H9 (cell line): ENCODE data around the gene ZFP36L1. TPM values are rescaled to one million over a fixed set of nuclear protein-coding genes. Genes with fewer than 3 reads are reported as not detected.

Experiments
- DNase-seq: peaks from one replicate; pipeline ENCODE4 v3.0.0-alpha.2; 2017
- H2AFZ ChIP-seq: one replicate; pipeline ENCODE4 v1.6.1; 2013; ENCODE audit warnings: mild to moderate bottlenecking, low read length, control low read depth, moderate library complexity
- H2AK5ac ChIP-seq: 2 replicates; pipeline ENCODE4 v1.6.1; 2013; ENCODE audit warnings: low read length, control low read depth, mixed read lengths; ENCODE audit not compliant: insufficient read length
- H2BK120ac ChIP-seq: one replicate; pipeline ENCODE4 v1.6.1; 2013; ENCODE audit warnings: low read depth, mild to moderate bottlenecking, low read length, control low read depth, inconsistent platforms; ENCODE audit not compliant: poor library complexity, severe bottlenecking
- H2BK12ac ChIP-seq: 2 replicates; pipeline ENCODE4 v1.6.1; 2013; ENCODE audit warnings: low read length, control low read depth, mixed read lengths, low read depth; ENCODE audit not compliant: insufficient read length
- H2BK15ac ChIP-seq: 2 replicates; pipeline ENCODE4 v1.6.1; 2013; ENCODE audit warnings: low read depth, low read length, control low read depth
- H2BK20ac ChIP-seq: one replicate; pipeline ENCODE4 v1.6.1; 2013; ENCODE audit warnings: low read depth, mild to moderate bottlenecking, low read length, control low read depth, inconsistent platforms; ENCODE audit not compliant: poor library complexity, severe bottlenecking
- H2BK5ac ChIP-seq: 2 replicates; pipeline ENCODE4 v1.6.1; 2013; ENCODE audit warnings: low read length, control low read depth, mixed read lengths; ENCODE audit not compliant: insufficient read length
- H3K14ac ChIP-seq: 2 replicates; pipeline ENCODE4 v1.6.1; 2013; ENCODE audit warnings: low read length, control low read depth; ENCODE audit not compliant: insufficient read depth
- H3K18ac ChIP-seq: 2 replicates; pipeline ENCODE4 v1.6.1; 2013; ENCODE audit warnings: low read depth, mild to moderate bottlenecking, mixed read lengths, low read length, control low read depth; ENCODE audit not compliant: insufficient read length
- H3K23ac ChIP-seq: 2 replicates; pipeline ENCODE4 v1.6.1; 2013; ENCODE audit warnings: low read length, control low read depth, mixed read lengths, low read depth; ENCODE audit not compliant: insufficient read length
- H3K23me2 ChIP-seq: 2 replicates; pipeline ENCODE4 v1.6.1; 2013; ENCODE audit warnings: low read depth, mild to moderate bottlenecking, mixed read lengths, low read length, control low read depth; ENCODE audit not compliant: insufficient read length, poor library complexity, severe bottlenecking
- H3K27ac ChIP-seq: 2 replicates; pipeline ENCODE4 v1.5.1; 2013; ENCODE audit warnings: low read length, control low read depth, mixed read lengths, low read depth; ENCODE audit not compliant: insufficient read length
- H3K27me3 ChIP-seq: 2 replicates; pipeline ENCODE4 v1.6.1; 2013; ENCODE audit warnings: low read length, control low read depth, inconsistent platforms; ENCODE audit not compliant: insufficient read depth
- H3K4ac ChIP-seq: 2 replicates; pipeline ENCODE4 v1.6.1; 2013; ENCODE audit warnings: low read depth, mild to moderate bottlenecking, control low read depth, inconsistent platforms, low read length, moderate library complexity
- H3K4me1 ChIP-seq: 2 replicates; pipeline ENCODE4 v1.6.1; 2013; ENCODE audit warnings: low read length, control low read depth, inconsistent platforms; ENCODE audit not compliant: insufficient read depth
- H3K4me2 ChIP-seq: 2 replicates; pipeline ENCODE4 v1.6.1; 2013; ENCODE audit warnings: low read length, control low read depth, mixed read lengths; ENCODE audit not compliant: insufficient read length, insufficient read depth
- H3K56ac ChIP-seq: 2 replicates; pipeline ENCODE4 v1.6.1; 2013; ENCODE audit warnings: low read depth, mild to moderate bottlenecking, mixed read lengths, low read length, control low read depth; ENCODE audit not compliant: insufficient read length
- H3K79me1 ChIP-seq: 2 replicates; pipeline ENCODE4 v1.6.1; 2013; ENCODE audit warnings: low read depth, mild to moderate bottlenecking, moderate library complexity, low read length, control low read depth, inconsistent platforms; ENCODE audit not compliant: insufficient read depth, poor library complexity, severe bottlenecking
- H3K79me2 ChIP-seq: 2 replicates; pipeline ENCODE4 v1.6.1; 2013; ENCODE audit warnings: low read length, control low read depth, inconsistent platforms; ENCODE audit not compliant: insufficient read depth
- H3K9ac ChIP-seq: 2 replicates; pipeline ENCODE4 v1.6.1; 2013; ENCODE audit warnings: low read length, control low read depth, mixed read lengths; ENCODE audit not compliant: insufficient read length; ENCODE audit errors: extremely low read depth
- H3K9me3 ChIP-seq: one replicate; pipeline ENCODE4 v1.6.1; 2013; ENCODE audit warnings: low read depth, low read length, inconsistent platforms; ENCODE audit not compliant: control insufficient read depth
- H3T11ph ChIP-seq: one replicate; pipeline ENCODE4 v1.6.1; 2013; ENCODE audit warnings: mild to moderate bottlenecking, low read length, control low read depth, inconsistent platforms
- H4K20me1 ChIP-seq: one replicate; pipeline ENCODE4 v1.6.1; 2013; ENCODE audit not compliant: control insufficient read depth, insufficient read length, insufficient read depth
- H4K5ac ChIP-seq: 2 replicates; pipeline ENCODE4 v1.6.1; 2013; ENCODE audit warnings: low read depth, mild to moderate bottlenecking, mixed read lengths, low read length, control low read depth; ENCODE audit not compliant: insufficient read length
- H4K8ac ChIP-seq: replicated peaks from 2 replicates; pipeline ENCODE4 v1.6.1; 2013; ENCODE audit warnings: low read length, control low read depth, mixed read lengths, low read depth; ENCODE audit not compliant: insufficient read length
- H4K91ac ChIP-seq: 2 replicates; pipeline ENCODE4 v1.6.1; 2013; ENCODE audit warnings: low read depth, mild to moderate bottlenecking, moderate library complexity, mixed read lengths, low read length, control low read depth; ENCODE audit not compliant: insufficient read length
- H3K27ac Mint-ChIP-seq, 3 experiments: 2 replicates in 2 of 3; 3 replicates in 1 of 3; pipeline ENCODE4 v1.8.0; 2020 to 2021; ENCODE audit warnings: mixed read lengths in 3 of 3, mild to moderate bottlenecking in 1 of 3, moderate library complexity in 1 of 3
- H3K27me3 Mint-ChIP-seq: 2 replicates; pipeline ENCODE4 v1.8.0; 2021; ENCODE audit warnings: low read depth, mild to moderate bottlenecking, moderate library complexity, mixed read lengths
- H3K36me3 Mint-ChIP-seq, 3 experiments: 2 replicates in 2 of 3; 3 replicates in 1 of 3; pipeline ENCODE4 v1.8.0; 2020 to 2021; ENCODE audit warnings: low read depth in 3 of 3, mixed read lengths in 3 of 3; ENCODE audit not compliant: insufficient read depth in 1 of 3
- H3K4me1 Mint-ChIP-seq, 2 experiments: 2 replicates each; pipeline ENCODE4 v1.8.0; 2020; ENCODE audit warnings: mixed read lengths in 2 of 2
- H3K4me3 Mint-ChIP-seq, 2 experiments: 2 replicates in 1 of 2; 3 replicates in 1 of 2; pipeline ENCODE4 v1.8.0; 2020 to 2021; ENCODE audit warnings: mild to moderate bottlenecking in 2 of 2, mixed read lengths in 2 of 2, moderate library complexity in 1 of 2
- H3K9me3 Mint-ChIP-seq, 2 experiments: 2 replicates in 1 of 2; 3 replicates in 1 of 2; pipeline ENCODE4 v1.8.0; 2020; ENCODE audit warnings: mild to moderate bottlenecking in 2 of 2, mixed read lengths in 2 of 2, moderate library complexity in 1 of 2
- CTCF ChIP-seq: fragments of 200-600 bp; sonication (generic); conservative IDR thresholded peaks from 3 replicates; pipeline ENCODE4 v1.8.0; 2021; ENCODE audit warnings: antibody characterized with exemption, mild to moderate bottlenecking
- WGBS: extraction: QIAGEN DNeasy Blood & Tissue Kit; methylation state at CpG from one replicate; pipeline ENCODE4 v1.1.7; 2013; ENCODE audit warnings: missing lambda C conversion rate, low lambda C conversion rate, mixed read lengths; ENCODE audit not compliant: insufficient read length; ENCODE audit errors: extremely low coverage; 5-methylcytosine and 5-hydroxymethylcytosine counted together
- total RNA-seq: library from RNA; stranded (reverse); gene quantifications from 2 replicates; pipeline ENCODE4 v1.2.1, GENCODE V29; 2021

Gene ZFP36L1
- total RNA-seq, 1 experiment from 2014 or later: 109 TPM

- Histone ChIP-seq H2BK15ac (no peak overlapping the region), H3K27me3 (no peaks in the 10 kb centered on the region), H3T11ph (no peak overlapping the region), H3K27ac (no peak overlapping the region), H4K5ac (no peak overlapping the region), H3K9ac (no peak overlapping the region), H3K18ac (no peak overlapping the region), H3K14ac (no peak overlapping the region), H3K4ac (no peak overlapping the region), H3K23ac (no peak overlapping the region), H3K4me2 (no peak overlapping the region), H2BK5ac (no peak overlapping the region), H2BK120ac (no peak overlapping the region), H4K8ac (no peak overlapping the region), H2BK12ac (no peak overlapping the region), H4K91ac (no peak overlapping the region), H2AFZ (no peak overlapping the region), H3K23me2 (no peaks in the 10 kb centered on the region), H3K79me2 (no peaks in the 10 kb centered on the region), H3K79me1 (no peaks in the 10 kb centered on the region), H3K4me1 (no peaks in the 10 kb centered on the region), H3K9me3 (no peaks in the 10 kb centered on the region), H4K20me1 (no peaks in the 10 kb centered on the region), H2AK5ac (no peak overlapping the region), H2BK20ac (no peak overlapping the region), H3K56ac (no peak overlapping the region)
- peaks cover 24 to 31% of the 10 kb centered on the region in 2 experiments for H3K4me1 Mint-ChIP-seq
- DNase-seq: no peak
- no peaks in the 10 kb centered on the region for H3K9me3 Mint-ChIP-seq
- H3K27me3 Mint-ChIP-seq: peaks cover 13% of the 10 kb centered on the region
- WGBS: no CpG with 5 or more reads among the region's 3 CpGs
- peaks cover 12 to 23% (median 18%) of the 10 kb centered on the region in 3 experiments for H3K36me3 Mint-ChIP-seq
- no peak for TF ChIP-seq CTCF
- H3K4me3 Mint-ChIP-seq: no peak overlapping the region
- H3K27ac Mint-ChIP-seq: no peak overlapping the region
Observed at GRCh38 chr14:68783408-68784225, 9.2 kb downstream of the ZFP36L1 start.
